ENCODE measurements around the gene MOB3B.

Gene MOB3B

DNA sequence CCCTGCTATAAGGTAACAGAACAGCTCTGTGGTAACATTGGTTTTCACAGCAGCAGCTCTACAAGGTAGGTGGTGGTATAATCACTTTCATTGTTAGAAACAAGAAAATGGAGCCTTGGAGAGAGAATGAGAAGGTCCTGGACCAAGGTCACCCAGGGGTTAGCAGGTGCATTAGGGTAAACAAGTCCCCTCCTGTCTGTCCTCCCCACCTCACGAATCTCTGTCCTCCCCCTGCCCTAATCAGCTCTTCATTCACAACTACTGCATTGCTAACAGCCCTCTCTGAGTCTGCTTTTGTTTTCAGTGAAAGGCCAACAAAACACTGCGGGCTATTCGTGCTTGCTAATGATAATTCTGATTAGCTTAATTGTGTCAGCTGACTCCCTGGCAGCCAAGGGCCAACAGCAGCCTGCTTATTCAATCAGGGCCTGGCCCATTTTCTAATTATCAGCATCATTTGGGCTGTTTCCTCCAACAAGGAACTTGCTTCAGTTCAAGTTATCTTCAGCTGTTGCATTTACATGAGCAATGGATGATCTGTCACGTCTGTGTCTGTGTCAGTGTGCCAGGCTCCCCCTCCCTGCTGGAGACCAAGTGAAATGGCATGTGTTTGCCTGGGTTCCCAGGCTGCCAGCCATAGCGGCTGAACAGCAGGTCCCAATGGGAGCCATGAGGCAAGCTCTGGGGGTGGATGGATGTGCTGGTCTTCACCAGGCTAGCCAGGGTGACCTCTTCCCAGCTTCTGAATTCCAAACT lies 176.0 kb downstream of the MOB3B start:
- no peak for DNase-seq

DNA sequence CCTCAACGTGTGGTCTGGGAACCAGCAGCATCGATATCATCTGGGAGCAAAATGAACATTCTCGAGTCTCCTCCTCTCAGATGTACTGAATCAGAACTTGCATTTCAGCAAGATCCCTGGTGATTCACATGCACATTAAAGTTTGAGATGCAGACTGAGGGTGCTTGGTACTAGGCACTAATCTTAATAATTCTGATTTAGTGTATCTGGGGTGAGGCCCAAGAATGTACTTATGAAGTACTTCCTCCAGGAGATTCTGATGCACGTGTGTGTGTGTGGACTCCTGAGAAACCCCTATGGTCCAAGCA lies 176.5 kb downstream of the MOB3B start:
- no peak for DNase-seq

DNA sequence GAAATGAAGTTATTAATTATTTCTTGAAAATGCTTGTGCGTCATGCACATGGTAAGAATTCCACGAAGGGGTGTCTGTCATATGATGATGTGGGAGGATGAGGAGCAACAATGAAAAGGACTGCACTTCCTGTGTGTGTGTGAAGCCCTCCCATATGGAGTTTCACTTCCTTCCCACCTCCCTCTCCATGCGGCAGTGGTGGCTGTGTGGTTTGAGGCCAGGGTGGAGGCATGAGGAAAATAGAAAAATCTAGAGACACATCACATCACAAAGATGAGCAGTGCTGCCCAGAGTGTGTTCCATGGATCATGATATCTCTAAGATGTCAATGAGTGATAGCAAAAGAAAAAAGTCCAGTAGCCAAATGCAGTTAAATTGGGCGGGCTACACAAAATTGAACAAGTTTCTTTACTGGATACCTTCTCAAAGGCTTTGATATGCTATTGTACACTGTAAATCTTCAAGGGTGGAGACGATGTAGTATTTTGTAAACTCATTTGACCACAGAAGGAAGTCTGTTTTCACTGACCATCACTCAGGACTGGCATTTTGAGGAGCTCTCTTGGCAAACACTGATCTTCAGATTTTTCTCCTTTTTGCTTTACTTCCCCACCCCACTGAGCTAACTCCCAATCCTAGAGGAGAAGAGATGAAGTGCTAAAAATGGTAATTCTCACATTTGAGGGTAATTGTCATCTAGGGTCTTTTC lies 177.0 kb downstream of the MOB3B start:
- DNase-seq = peak; percentile 10

DNA sequence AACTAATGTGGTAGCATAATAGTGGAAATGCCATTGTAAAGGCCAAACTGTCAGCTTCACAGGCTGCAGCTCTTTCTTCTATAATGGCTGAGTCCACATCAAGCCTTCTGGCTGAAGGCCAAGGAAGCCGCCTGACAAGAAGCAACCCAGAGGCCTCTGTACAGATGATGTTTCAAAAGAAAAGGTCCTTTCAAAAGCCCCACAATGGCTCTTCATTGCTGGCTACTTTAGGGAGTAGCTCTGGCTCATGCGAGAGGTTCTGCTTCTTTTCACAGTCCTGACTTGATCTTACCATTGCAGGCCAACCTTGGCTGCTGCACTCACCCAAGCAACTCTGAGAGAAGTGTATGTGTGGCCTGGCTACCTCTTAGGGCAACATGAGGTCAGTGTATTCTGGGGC lies 178.2 kb downstream of the MOB3B start:
- DNase-seq = no peak

DNA sequence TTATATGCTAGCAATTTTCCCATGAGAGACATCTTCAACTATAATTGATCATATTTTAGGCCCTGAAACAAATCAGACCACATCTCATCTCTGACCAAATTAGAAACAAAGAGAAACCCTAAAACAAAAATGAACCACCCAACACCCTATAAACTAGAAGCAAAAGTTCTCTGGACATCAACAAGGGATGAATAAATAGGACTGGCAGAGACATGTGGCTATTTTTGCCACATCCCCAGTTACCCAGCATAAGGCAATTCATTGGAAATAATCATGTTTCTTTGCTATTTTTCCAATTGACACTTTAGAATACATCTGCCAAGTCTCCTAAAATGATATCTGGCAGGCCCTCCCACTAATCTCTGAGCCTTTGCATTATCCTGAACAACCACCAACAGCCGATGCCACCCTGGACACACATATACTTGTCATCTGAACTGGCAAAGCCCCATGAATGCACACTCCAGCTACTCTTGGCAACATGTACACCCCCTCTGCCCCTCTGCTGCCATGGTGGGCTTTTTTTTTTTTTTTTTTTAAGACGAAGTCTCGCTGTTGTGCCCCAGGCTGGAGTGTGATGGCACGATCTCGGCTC lies 179.1 kb downstream of the MOB3B start:
- DNase-seq = no peak

DNA sequence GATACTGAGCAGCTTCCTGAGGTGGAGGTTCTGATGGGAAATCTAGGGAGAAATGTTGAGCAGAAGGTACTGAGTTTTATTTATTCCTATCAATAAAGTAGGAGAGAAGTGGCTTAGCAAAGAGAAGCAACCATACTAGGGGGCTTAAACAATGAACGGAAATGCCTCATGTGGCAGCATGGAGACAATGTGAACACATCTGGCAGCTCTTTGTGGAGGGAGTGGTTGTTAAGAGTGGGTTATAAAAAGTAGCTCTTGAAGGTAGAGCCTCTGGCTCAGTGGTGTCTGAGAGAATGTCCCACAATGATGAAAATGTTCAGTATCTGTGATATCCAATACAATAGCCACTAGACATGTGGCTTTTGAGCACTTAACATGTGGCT lies 179.9 kb downstream of the MOB3B start:
- DNase-seq = no peak

DNA sequence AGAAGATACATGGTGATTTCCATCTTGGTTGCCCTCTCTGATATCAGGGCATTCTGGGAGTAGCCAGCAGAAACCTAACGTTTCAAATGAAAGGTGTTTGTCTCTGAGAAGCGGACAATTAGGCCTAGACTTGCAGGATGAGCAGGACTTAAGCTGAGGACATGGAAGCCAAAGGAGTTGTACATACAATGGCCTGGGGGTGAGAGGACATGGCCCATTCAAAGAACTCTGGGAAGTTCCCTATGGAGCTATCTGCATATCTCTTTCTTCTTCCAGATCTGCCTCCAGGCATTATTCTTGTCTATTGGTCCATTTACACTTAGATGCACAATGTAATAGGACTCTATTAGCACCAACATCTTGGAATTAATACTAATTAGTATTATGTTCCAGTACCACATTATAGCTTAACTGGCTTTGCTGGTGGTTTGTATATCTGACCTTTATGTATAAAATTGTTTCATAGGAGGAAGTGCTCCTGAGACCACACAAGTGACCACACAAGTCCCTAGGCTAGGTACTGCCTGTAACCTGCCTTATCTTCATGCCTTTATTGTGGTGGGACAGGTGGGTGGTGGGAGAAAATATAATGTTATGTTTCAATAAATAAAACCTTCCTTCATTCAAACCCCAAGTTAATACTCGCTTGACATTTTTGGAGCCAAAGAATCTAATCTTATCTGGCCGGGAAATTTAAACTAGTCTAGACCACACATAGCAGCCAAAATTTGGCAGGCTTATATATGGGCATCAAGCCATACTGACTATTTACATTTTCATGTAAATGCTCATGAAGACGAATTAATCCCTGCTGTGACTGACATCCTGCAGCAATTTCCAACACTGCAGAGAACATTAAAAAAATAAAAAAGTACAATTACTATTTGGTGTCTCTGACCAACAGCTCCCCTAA lies 180.6 kb downstream of the MOB3B start:
- DNase-seq = no peak

DNA sequence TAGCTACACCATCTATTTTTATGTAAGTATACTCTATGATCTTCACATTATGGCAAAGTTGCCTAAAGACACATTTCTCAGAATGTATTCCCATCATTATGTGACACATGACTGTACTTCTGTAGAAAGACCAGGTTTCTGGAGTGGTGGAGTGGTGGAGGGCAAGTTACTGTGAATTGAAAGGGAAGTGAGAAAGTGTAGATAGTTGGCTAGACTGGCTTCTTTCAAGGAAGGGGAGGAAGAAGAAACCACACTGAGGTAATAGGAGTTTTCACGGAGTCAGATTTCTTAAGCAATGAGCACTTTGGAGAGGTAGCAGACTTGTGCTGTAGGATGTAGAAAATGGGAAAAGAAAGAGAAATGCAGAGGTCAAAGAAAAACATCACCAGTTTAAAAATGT lies 181.7 kb downstream of the MOB3B start:
- no peak for DNase-seq

DNA sequence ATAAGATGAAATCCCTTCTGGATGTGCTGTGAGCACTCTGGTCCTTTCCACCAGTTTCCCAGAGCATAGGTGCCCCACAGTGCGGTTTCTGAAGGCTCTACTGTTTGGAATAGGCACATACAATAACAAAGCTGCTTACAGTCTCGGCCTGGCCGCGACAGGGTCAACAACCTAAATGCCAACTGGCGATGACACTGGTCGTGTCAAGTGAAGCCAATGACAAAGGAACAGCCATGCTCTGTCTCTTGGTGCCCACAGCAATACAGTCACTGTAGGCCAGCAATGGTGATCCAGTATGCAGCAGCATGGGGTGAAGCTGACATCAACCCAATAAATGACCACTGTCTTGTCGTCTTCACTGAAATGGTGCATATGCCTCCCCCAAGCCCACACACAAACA lies 184.8 kb downstream of the MOB3B start:
- no peak for DNase-seq

DNA sequence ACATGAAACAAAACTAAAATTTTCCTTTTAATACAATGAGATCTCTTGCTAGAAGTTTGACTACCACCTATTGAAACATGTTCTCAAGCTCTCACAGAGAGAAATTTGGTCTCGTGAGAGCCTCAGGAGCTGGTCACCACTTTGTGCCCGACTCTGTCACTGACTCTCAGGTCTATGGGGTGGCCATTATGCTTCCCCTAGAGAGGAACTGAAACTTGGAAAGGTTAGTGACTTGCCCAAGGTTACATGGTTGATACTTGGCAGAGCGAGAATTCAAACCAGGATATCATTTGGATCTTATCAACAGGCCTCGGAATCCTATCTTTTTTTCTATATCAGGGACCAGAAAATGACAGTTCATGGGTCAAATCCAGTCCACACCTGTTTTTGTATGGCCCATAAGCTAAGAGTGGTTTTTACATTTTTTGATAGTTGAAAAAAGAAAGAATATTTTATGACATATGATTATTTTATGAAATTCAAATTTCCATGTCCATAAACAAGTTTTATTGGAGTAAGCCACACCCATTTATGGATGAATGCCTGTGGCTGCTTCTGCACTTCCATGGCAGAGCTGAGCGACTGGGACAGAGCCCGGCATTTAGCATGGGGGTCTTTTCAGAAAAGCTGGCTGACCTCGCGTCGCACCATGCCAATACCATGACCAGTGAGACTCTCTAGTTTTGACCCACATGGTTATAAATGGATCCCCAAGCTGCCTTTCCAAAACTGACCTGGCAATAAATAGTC lies 187.9 kb downstream of the MOB3B start:
- no peak for DNase-seq

DNA sequence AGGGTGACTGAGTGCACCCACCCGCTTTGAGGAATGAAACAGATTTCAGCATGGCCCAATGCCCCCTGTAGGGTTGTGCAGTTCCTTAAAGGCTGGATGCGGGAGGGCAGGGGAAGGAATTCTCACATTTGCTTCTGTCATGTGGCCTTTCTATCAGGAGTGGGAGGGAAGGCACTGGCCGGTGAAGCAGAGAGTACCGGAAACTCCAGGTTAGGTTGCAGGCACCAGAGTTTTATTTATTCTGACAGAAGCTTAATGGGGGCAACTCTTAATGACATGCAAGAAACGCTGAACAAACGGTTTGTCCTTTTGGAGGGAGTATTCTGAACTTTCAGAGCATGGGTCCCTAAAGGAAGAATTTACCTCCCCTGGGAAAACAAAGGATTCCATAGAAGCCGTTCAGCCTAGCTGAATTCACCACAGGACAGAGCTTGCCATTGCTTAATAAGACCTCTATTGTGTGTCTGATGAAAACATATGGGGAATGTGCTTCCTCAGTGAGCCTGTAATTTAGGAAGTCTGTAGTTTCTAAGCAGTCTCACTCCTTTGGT lies 188.6 kb downstream of the MOB3B start:
- DNase-seq = no peak

DNA sequence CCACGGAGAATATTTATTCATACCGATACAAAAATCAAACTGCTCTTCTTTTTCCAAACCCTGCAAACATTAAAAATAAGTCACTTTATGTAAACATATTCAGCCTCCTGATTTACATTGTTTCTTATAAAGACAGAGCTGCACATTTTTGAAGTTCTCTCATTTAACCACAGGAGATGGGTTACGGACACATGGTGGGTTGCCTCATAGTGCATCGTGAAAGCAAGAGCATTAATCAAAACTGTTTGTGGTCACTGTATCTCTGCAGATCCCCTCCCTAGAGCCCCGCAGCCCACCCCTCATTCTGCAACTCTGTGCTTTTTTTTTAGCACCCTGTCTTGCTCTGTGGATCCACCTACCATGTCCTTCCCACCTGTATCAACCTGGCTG lies 189.3 kb downstream of the MOB3B start:
- no peak for DNase-seq

DNA sequence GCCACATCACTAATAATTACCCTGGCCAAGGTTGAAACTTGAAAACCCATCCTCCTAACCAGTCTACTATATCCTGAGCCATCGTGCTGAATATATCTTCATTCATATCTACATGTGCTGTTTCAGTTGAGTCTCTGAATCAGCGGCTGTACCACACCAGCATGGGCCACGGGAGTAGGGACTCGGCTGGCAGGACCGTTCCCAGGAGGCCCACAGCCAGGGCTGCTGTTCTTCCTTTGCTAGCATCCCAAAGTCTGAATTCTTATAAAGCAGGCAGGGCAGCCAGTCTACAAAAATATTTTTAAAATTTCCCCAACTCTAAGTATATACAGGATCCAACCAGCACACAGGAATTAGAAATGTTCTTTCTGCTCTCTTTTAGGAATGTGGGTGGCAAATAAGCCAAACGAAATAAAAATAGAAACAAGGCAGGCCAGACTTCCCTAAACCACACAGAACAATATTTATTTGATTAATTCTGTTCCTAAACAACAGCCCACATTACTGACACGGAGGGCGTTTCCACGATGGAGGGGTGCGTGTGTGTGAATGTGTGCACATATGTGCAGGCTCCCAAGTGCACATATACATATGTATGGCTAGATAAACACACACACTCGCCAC lies 189.8 kb downstream of the MOB3B start:
- no peak for DNase-seq

DNA sequence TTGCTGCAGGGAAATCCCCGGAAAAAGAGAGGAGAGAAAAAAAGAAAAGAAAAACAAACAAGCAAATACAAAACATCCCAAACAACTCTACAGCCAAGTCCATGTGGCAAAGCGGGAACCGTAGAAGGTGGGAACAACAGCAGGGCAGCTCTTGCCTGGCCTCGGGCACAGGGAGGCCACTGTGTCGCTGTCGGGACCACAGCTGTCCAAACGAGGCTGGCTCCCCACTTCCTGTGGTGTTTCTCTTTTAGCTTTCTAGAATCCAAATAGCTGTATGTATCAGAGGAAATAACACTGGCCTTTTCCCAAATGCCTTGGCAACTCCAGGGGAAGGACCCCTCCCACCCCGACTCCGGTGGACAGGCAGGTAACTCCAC lies 191.1 kb downstream of the MOB3B start:
- DNase-seq = no peak

DNA sequence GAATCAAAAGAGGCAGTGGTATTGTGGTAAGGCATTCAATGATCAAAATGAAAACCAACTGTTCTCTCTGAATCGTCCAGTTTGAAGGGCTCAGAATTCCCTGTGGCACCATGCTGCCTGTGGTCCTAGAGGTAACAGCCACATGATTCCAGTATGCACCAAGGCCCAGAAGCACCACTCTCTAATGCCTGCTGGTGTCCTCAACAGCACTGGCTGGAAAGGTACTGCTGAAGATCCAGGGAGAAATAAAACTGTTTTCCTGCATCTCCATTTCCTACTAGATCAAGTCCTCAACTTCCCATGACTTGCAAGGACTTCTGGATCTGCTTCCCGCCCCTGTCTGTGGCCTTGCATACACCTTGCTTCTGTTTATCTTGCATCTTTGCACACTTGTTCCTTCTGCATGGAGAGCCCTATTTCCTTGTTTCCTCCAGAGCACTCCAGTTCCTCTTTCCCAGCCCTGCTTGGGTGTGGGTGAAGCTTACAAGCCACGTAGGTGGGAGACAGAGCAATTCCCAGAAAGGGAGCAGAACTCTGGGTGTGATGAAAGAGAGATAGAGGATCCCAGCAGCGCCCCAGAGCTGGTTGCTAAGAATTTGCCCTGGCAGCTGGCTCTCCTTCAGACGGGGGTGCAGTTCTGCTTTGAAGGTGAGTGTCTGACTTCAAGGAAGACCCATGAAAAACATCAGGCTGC lies 191.6 kb downstream of the MOB3B start:
- no peak for DNase-seq

DNA sequence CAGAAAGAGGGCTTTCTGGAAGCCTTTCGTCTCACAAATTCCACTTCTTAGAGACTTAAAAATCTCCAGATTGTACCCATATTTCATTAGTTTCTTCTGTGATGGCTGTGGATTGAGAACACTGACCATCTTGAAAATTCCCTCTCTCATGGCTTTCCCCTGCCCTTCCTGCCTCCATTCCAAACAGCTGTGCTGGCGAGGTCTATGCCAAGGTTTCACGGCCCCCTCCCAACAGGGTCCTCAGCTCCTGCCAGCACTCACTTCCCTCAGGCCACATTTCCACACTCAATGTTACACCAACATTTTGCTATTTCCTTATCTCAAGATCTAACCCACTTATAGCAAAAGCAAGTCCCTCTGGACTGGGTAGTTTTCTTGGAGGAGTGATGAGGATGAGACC lies 192.4 kb downstream of the MOB3B start:
- no peak for DNase-seq

DNA sequence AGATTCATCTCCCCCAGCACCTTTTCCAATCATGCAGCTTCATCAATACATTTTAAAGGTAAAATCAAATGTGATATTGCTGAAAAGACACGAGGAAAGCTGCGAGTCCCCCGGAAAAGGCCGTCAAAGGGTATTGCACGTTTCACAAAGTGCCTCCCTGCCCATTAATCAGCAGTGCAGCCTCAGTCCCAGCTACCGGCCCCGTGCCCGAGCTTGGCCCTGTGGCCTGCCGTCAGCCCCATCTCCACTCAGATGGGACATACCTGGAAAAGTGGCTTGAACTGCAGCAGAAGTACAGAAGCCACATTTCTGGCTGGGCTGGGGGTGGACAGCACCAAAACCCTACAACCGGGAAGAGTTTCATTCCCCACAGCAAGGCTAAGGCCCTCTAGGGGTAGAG lies 192.8 kb downstream of the MOB3B start:
- DNase-seq = no peak

DNA sequence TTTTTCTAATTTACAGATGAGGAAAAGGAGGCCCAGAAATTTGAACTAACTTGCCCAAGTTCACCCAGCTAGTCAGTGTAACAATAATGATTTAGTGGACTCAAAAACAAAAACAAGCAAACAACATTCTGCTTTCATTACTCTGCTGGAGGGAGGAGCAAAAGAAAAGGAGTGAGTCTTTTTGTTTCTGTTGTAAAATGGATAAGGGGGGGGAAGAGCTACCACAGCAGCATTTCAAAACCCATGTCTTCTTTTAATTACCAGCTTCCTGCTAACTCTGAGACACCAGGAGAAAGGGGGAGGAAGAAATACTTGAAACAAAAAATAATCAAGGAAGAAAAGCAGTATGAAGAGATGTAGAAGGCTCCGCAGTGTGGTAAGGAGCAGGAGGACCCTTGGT lies 193.5 kb downstream of the MOB3B start:
- no peak for DNase-seq

DNA sequence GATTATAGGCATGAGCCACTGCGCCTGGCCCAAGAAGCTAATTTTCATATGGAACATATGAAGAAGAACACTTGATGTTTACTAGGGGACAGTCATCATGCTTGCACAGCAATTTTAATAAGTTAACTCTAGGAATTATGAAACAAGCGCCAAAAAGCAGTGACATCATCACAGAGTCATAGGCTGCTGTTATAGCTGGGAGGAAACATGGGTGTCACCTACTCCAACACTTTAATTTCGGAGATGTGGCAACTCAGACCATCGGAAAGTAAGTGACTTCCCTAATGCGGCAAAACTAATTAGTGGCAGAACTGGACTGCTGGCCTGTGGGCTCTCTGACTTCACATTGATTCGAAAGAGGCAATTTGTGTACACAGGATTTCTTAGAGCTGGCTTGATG lies 194.5 kb downstream of the MOB3B start:
- no peak for DNase-seq

DNA sequence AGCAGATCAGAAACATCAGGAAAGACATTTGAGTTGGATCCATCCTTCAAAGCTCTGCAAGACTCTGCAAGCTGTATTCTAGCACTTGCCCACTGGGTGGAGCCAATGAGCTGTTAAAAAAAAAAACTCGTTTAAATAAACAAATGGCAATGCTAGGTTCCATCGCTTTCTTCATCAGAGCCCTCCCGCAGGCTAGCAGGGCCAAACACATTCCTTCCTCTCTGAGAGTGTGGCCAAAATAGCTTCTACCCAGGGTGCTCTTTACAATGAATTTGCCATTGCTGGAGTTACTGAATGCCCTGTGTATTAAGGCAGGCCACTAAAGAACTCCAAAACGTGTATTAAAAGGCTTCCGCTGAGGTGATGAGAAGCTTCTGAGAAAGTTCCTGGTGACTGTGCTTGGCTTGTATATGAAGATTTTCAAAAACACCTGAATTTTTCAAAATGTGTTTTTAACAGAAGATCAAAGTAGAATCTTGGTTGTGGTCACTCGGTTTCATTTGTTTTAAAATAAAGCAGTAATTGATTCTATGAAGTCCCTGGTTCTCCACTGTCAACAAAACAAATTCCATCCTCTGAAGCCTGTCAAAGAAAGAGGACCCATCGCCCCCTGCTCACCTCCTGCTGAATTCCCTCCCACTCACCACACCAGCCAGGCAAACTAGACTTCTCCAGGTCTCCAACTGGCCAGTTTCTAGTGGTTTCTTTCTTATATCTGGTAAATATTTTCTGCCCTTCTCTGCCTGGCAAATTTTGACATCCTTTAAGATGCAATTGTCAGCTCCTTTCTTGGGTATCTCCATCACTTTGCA lies 196.2 kb downstream of the MOB3B start:
- DNase-seq = peak; percentile 55

DNA sequence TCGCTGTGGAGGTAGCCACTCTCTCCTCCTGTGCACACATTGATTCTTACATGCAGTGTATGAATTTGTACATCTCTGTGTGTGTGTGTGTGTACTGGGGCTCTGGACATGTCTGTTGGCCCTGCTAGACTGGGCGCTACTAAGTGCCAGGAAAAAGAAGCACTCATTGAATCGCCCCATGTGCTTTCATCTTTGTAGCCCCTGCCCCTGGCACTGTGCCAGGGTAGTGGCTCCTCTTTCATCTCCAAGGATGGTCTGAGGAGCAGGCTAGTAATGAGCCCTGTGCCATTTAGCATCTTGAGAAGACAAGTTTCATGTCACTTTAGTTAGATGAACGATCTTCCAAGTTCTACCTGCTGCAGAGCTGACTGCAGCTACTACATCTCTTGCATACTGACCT lies 198.2 kb downstream of the MOB3B start:
- DNase-seq = no peak
